ENCODE results near the gene HDDC3.

DNA sequence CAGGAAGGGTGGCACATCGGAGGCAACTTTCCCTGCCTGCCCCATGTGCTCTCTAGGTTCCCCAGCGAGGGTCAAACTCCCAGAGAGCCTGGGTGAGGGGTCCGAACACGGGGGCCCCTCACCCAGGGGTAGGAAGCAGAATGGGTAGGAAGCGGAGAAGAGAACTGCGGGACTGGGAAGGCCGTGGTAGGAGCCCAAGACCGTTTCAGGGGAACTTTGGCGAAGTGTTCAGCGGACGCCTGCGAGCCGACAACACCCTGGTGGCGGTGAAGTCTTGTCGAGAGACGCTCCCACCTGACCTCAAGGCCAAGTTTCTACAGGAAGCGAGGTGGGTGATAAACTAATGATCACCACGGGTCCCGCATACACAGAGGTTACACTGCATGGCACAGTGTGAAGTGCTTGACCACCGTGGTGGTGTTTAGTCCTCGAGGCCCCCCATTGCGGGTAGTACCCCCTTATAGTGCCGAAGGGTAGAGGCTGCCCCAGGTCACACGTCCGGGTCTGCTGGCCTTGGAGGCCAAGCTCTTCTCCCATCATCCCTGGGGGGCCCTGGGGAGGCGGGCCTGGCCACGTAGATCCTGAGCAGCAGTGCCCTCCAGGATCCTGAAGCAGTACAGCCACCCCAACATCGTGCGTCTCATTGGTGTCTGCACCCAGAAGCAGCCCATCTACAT lies 39.7 kb downstream of the HDDC3 start:
- TF ChIP-seq EZH2 (IDR thresholded peaks at IDR 0.05; ENCODE audit: insufficient read depth, poor library complexity, severe bottlenecking) (no peak), EZH2phosphoT487 (IDR thresholded peaks at IDR 0.05; ENCODE audit: insufficient read depth, low read depth) (no peak)
